HG03575 (cell line): ENCODE results near the gene LHPP.

Source experiments
- ATAC-seq: cut with Tn5 transposase; IDR thresholded peaks from one replicate; pipeline ENCODE4 v1.9.1; 2021; ENCODE audit not compliant: unreplicated experiment, insufficient number of reproducible peaks, low FRiP score; ENCODE audit errors: extremely low read depth

The LHPP gene

GRCh38 chr10:124595143-124595883, 133.7 kb downstream of the LHPP start:
- no peak for ATAC-seq

DNA sequence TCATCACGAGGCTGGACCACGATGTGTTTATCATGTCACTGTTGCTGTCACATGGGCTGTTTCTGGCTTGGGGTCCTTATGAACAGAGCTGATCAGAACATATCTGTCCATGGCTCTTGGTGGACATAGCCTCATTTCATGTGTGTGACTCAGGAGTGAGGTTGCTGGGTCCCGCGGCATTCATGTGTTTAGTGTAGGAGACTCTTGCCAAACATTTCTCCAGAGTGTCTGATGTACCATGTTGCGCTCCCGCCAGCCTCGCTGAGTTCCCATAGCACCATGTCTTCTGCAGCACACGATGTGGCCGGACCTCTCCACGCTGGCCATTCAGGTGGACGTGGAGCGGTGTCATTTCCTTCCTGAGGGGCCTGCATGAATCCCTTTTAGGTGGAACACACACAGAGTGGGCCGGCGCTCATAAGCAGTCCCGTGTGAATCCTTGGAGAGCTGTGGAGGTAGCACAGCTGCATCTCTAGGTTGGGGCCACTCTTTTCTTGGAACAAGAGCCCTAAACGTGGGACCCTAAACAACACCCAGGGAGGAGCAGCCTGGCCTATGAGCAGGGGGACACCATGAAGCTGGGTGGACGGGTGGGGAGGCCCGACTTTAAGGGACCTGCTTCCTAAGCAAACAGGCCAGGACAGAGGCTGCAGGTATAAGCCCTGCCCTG, 134.6 kb downstream of the LHPP start:
- ATAC-seq, result no peak

DNA sequence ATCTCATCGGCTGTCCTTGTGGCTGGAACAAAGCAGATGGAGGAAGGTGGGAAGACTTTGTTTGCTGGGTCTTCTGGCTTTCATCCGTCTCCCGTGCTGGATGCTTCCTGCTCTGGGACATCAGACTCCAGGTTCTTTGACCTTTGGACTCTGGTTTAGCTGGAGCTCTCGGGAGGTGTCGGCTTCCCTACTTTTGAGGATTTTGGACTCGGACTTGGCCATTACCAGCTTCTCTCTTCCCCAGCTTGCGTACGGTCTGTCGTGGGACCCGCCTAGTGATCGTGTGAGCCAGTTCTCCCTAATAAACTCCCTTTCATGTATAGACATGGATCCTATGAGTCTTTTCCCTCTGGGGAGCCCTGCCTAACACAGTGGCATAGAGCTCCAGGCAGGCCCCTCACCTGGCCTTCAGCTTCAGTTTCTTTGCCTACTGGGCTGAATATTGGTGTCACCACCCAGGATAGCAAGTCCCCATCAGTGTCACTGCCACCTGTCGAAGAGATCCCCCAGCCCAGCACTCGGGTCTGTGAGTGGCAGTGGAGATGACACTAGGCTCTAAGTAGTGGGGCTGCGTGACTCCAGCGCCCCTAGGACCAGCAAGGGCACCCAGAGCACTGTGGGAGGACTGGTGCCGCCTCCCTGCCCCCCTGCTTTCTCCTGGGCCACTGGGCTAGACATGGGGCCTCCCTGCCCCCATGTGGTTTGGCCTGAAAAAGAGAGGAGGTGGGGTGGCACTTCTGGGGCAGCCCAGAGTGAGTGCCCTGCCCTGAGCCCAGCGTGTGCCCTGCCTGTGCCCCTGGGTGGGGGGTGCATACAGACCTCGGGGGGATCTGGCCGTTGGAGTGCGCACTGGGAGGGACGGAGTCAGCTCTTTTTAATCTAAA, 135.6 kb downstream of the LHPP start:
- no peak for ATAC-seq

- ATAC-seq, result no peak
These were observed 136.2 kb downstream of the LHPP start for GRCh38 chr10:124597846-124598165.

- ATAC-seq, result no peak
These were observed 136.6 kb downstream of the LHPP start for GRCh38 chr10:124598196-124598595.

DNA sequence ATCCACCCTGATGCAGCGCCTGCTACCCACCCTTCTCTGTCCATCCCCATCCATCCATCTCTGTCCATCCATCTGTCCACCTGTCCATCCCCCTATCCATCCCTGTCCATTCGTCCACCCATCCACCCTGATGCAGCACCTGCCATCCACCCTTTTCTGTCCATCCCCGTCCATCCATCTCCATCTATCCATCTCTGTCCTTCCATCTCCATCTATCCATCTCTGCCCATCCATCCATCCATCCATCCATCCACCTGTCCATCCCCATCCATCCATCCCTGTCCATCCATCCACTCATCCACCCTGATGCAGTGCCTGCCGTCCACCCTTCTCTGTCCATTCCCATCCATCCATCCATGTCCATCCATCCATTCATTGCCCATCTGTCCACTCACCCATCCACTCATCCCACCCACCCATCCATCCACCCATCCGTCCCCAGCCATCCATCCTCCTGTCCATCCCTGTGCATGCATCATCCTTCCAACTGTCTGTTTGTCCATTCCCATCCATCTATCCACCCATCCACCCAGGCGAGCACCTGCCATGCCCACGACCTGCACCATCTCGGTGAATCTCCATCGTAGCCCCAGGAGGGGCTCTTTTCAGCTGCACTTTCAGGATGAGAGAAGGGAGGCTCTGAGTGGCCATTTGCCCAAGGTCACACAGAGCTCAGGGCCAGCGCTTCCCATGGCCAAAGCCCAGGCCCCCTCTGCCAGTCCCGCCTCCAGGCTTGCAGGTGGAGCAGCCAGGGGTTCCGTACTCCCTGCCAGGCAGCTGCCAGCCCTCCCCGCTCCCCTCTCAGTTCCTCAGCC, 137.4 kb downstream of the LHPP start:
- no peak for ATAC-seq

- no peak for ATAC-seq
These were observed 138.0 kb downstream of the LHPP start for GRCh38 chr10:124599588-124600050.

DNA sequence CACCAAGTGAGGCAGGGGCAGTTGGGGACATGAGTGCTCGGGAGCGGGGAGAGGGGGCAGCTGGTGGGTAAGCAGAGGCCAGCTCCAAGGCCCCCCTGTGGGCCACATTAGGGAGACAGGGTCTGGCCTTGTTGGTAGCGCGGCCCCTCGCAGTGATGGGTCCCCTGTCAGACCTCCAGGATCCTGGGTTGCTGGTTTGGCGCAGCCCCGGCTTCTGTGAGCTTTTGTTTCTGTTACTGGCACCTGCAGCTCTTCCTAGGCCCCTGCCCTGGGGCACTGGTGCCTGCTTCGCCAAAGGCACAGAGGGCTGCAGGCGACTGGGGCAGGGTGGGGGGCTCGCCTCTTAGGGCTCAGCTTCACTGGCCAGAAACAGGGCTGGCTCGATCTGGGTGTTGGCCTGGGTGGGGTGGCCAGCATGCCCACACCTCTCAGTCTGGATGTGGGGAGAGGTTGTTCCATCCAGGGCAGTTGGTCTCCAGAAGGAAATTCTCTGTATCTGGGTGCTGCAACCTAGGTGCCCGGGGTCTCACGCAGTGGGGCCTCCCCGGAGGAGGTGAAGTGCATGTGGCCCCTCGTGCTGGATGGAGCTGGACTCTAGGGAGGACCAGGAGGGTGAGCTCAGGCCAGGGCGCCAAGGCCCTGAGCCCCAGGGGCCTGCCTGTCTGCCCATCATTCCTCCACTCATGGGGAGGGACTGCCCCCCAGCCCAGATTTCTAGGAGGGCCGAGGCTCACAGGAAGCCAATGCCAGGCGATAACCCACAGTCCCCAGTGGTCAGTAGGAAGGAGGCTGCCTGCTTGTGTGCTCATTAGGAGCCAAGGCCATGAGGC, 138.6 kb downstream of the LHPP start:
- ATAC-seq, result no peak

DNA sequence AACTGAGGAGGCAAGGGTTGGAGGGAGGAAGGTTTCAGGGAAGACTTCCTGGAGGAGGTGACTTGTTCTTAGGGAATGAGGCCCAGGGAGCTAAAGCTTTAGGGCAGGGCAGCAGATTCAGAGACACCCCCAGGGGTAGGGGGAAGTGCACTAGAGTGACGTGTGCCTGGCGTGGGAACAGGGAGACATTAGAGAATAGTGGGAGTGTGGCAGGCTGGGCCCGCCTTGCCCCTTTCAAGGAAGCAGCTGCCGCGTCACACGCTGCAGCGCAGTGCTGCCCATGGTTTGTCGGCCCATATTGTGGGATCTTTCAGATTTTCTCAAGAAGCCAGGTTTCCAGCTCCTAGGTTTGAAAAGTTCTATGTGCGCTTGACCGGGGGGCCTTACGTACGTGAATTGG, 139.4 kb downstream of the LHPP start:
- ATAC-seq, result no peak

DNA sequence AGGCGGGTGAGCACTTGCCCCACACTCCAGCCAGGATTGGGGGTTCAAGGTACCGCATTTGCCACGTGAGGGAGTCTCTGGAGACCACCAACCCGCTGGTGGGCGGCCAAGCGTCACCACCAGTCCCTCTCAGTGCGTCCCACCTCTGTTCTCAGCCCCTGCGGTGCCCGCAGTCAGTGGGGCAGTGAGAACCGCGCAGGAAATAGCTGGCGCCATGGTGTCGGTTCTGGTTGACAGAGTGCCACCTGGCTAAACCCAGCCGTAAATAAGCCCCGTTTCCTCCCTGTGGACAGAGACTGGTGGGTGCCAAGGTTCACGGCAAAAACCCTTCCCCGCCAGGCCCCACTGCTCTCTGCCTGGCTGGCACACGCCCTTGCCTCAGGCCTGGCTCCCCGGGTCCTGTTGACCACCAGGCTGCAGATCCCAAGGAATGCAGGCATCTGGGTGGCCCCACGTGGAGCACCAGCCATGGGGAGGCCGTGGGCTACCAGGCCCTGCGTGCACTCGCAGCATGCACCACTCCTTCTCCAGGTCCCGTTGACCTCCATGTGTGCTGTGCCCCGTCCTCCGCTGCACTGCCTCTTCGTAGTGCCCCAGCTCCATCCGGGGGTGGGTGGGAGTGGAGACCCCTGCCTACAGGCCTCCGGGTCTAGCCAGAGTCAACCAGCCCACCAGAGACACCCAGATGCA, 140.0 kb downstream of the LHPP start:
- ATAC-seq, result no peak

GRCh38 chr10:124602121-124602561, 140.5 kb downstream of the LHPP start:
- no peak for ATAC-seq

- no peak for ATAC-seq
These were observed 141.2 kb downstream of the LHPP start for GRCh38 chr10:124602646-124603365.

DNA sequence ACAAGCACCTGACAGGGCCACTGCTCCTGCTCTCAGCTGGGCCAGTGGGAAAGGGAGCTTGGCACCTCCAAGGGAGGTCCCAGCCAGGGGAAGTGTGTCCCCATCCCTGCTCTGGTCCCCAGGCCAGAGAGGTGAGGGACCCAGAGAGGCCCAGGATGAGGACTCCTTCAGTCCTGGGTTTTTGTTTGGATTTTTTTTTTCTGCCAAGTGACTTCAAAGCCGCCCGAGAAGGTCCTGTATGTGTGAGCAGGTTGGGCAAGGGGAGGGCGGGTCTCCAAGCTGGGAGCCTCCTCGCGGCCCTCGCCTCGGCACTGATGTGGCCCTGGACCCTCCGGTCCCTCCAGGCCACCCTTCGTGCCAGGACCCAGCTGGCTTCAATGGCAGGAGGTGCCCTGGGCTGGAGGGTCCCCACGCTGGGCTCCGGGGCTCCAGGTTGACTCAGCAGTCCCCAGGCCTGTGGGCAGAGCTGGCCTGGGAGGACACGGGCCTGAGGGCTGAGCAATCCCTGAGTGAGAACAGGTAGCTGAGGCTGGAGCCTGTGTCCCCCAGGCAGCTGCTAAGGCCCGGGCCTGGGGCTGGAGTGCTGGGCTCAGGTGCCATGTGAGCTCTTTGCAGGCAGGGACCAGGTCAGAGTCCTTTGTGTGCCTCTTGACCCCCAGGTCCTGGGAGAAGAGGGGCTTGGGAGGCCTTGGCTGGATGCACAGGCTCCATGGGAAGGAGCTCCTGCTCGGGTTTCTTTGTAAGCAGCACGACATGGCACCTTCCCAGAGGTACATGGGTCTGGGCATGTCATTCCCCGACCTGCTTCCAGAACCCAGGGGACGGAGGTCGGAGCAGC, 142.0 kb downstream of the LHPP start:
- no peak for ATAC-seq

DNA sequence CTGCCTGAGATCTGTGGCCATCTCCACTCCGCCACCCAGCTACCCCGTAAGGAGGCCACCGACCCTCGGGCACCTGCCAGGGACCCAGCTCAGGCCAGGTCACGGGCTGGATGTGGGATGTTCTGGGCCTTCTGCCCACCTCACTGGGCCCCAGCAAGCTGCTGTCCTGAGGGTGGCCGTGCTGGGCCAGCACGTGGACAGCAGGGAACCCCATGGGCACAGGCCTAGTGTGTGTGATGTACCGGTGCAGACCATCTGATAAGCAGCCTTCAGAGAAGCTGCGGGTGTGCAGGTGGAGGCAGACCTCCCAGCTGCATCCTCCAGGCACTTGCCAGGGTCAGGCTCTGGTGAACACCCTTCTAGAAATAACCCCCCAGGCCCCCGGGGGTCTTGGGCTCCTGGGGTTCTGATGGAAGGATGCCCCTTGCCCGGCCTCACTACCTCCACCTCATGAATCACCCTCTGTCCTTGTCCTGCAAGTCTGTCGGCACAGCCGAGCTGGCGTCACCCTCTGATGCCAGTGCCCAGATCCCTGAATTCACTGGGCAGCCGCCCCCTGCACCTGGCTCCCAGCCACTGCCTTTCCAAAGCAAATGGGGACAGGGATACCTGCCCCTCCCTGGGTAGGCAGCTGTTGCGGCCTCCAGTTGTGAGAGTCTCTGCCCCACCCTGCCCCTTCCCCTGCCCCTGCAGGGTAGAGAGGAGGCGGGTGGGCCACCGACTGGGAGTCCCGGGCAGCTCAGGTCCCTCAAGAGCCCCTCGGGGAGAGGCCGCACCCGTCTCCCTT, 142.8 kb downstream of the LHPP start:
- ATAC-seq, result no peak

DNA sequence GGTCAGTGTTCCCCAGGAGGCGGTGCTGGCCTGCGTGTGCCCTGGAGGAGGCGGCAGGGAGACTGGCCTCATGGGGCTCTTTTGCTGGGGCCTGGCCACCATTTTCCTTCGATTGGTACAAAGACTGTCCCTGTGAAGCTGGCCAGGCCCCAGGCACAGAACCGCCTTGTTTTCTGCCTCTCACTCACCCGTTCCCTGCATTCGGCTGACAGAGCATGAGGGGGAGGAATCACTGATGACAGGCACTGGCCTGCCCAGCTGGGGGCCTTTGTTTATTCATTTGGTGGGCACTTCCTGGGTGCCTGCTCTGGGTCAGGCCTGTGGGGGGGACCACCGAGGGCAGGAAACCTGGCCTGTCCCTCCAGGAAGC, 143.4 kb downstream of the LHPP start:
- ATAC-seq, result no peak

DNA sequence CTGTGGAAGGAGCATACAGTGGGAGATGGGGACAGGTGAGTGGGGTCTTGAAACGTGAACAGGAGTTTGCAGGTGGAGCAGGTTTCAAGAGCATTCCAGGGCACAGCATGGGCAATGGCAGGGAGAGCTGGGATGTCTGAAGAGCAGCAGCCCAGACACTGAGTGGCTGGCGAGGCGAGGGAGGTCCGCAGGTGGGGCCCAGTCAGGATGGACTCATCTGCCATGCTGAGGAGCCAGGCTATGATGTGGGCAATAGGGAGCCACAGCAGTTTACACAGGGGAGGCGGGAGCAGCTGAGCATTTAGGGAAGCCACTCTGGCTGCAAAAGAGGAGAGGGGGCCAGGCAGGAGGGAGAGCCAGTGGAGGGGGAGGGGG, 143.8 kb downstream of the LHPP start:
- ATAC-seq, result no peak
